ENCODE results near the gene EIF3L. TPM values are rescaled to one million over a fixed set of nuclear protein-coding genes. Genes with fewer than 3 reads are reported as not detected.

The EIF3L gene
- total and polyA plus RNA-seq, 11 donors = 111 to 456 (median 357) TPM

DNA sequence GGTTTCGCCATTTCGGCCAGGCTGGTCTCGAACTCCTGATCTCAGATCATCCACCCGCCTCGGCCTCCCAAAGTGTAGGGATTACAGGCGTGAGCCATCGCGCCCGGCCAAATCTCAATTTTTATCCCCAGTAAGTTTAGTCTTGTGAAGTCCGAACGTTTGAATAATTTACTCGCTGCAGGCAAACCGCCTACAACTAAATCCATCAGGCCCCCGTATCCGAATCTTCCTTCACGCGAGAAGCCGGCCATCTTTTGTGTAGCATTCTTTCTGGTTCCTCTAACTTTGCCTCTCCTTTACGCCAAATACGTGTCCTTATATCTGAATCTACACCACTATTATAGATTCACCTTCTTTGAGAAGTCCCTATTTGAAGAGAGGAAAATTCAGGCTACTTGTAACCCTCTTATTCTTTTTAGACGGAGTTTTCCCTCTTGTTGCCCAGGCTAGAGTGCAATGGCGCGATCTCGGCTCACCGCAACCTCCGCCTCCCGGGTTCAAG lies 581 bp upstream of the EIF3L start:
- intact Hi-C loops (cut with DNase I) = no loop called here
- no peak for DNase-seq
- WGBS, 4 donors = 23 to 47% (median 39%) methylated on average over 27 of the region's 27 CpGs

DNA sequence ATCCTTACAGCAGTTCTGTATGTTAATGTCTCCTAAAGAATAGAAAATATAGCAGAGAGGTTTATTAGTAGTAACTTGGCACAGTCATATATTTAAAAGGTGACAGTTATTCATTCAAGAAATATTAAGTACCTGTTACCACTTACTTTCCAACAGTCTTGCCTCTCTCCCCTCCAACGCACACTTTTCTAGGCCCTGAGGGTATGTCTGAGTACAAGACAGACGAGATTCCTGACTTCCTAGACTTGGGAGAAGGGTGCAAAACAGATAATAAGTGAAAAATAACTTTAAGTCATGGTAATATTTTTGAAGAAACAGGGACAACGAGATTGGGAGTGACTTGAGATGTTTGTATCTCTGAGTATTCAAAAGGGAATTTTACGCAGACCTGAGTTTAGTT lies 1.6 kb downstream of the EIF3L start:
- intact Hi-C loops (cut with DNase I) = no loop called here
- Histone ChIP-seq H3K36me3 (peaks cover 0 to 54% (median 47%) of the 10 kb centered on the region in 9 donors), H3K27ac (no peak overlapping the region), H3K27me3 (no peaks in the 10 kb centered on the region), H3K9me3 (no peaks in the 10 kb centered on the region), H3K4me3 (peak overlapping the region in 3 of 12 donors; percentile 68 to 91 (median 73)), H3K4me1 (peaks cover 0 to 51% (median 23%) of the 10 kb centered on the region in 12 donors)
- DNase-seq = no peak
- no peak for ATAC-seq
- 83 to 89% (median 86%) methylated on average over 4 of the region's 4 CpGs for WGBS, 4 donors
- TF ChIP-seq, protein P1, sequence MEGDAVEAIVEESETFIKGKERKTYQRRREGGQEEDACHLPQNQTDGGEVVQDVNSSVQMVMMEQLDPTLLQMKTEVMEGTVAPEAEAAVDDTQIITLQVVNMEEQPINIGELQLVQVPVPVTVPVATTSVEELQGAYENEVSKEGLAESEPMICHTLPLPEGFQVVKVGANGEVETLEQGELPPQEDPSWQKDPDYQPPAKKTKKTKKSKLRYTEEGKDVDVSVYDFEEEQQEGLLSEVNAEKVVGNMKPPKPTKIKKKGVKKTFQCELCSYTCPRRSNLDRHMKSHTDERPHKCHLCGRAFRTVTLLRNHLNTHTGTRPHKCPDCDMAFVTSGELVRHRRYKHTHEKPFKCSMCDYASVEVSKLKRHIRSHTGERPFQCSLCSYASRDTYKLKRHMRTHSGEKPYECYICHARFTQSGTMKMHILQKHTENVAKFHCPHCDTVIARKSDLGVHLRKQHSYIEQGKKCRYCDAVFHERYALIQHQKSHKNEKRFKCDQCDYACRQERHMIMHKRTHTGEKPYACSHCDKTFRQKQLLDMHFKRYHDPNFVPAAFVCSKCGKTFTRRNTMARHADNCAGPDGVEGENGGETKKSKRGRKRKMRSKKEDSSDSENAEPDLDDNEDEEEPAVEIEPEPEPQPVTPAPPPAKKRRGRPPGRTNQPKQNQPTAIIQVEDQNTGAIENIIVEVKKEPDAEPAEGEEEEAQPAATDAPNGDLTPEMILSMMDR (IDR thresholded peaks at IDR 0.05) = no peak
- TF ChIP-seq POLR2A (IDR thresholded peaks at IDR 0.05) = no peak

More for the DNA sequence above, 581 bp upstream of the EIF3L start:
- Histone ChIP-seq H3K36me3 (peaks cover 0 to 32% (median 27%) of the 10 kb centered on the region in 9 donors), H3K9me3 (peaks cover 0 to 6% (median 0%) of the 10 kb centered on the region in 12 donors), H3K27me3 (no peaks in the 10 kb centered on the region), H3K4me1 (peaks cover 0 to 36% (median 22%) of the 10 kb centered on the region in 12 donors), H3K27ac (peak overlapping the region; percentile 63 to 96 (median 84)), H3K4me3 (peak overlapping the region; percentile 62 to 98 (median 80))
- ATAC-seq = no peak
- TF ChIP-seq POLR2A (IDR thresholded peaks at IDR 0.05) = no peak
- TF ChIP-seq, protein P1 (IDR thresholded peaks at IDR 0.05) = no peak

DNA sequence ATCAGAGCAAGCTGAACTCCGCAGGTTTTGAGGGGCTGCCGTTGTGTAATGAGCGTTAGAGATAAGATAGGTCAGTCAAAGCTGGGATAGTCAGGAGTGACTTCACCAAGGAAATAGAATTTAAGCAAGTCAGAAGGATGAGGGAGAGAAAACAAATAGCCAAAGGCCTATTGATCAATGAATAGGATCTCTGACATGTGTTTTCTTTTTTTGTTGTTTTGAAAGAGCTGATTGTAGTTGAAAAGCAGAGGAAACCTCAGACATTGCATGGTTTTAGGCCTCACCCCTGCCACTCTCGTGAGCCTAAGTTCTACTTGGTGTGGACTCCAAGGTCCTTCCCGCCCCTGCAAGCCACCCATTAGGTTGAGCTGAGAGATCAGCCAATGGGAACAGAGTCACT lies 3.2 kb downstream of the EIF3L start:
- ATAC-seq (no peak), DNase-seq (no peak)
- Histone ChIP-seq H3K4me1 (peaks cover 0 to 51% (median 23%) of the 10 kb centered on the region in 12 donors), H3K9me3 (no peaks in the 10 kb centered on the region), H3K27me3 (no peaks in the 10 kb centered on the region), H3K36me3 (peaks cover 0 to 70% (median 64%) of the 10 kb centered on the region in 9 donors), H3K4me3 (no peak overlapping the region), H3K27ac (no peak overlapping the region)
- TF ChIP-seq POLR2A (IDR thresholded peaks at IDR 0.05) = no peak
- TF ChIP-seq, protein P1 (IDR thresholded peaks at IDR 0.05) = no peak
- intact Hi-C loops (cut with DNase I) = no loop called here
- 56 to 63% (median 59%) methylated on average over 5 of the region's 5 CpGs for WGBS, 4 donors

DNA sequence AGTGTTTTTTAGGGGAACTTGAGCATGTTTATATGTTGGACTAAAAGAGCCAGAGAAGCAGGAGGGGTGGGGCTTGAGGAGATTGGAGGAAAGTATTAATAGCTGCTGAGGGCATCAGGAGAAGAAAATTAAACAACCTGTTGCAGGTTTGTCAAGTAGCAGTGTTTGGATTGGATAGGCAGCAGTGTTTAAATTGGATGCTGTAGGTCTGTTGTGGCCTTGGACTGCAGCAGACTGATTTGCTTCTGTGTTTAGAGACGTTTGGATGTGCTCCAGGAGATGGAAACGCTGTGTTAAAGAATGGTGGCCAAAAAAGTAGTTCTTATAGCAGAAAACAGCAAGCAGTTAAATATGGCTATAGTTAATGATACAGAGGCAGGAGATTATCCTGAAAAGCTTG lies 5.7 kb downstream of the EIF3L start:
- peak overlapping the region in 4 of 12 donors; percentile 5 to 52 (median 29) for H3K27ac ChIP-seq
- no peaks in the 10 kb centered on the region for H3K27me3 ChIP-seq
- intact Hi-C loops (cut with DNase I) = no loop called here
- no peaks in the 10 kb centered on the region for H3K9me3 ChIP-seq
- DNase-seq = no peak
- TF ChIP-seq, protein P1 (IDR thresholded peaks at IDR 0.05) = no peak
- TF ChIP-seq POLR2A (IDR thresholded peaks at IDR 0.05) = no peak
- WGBS, 4 donors = 23 to 36% (median 31%) methylated on average over 2 of the region's 2 CpGs
- peaks cover 0 to 95% (median 89%) of the 10 kb centered on the region in 9 donors for H3K36me3 ChIP-seq
- peak in 1 of 4 donors; percentile 22 for ATAC-seq
- peaks cover 0 to 52% (median 16%) of the 10 kb centered on the region in 12 donors for H3K4me1 ChIP-seq
- H3K4me3 ChIP-seq = no peak overlapping the region
